DND-41 (cell line): ENCODE data around the gene TMEM259.

Experiments
- CTCF ChIP-seq: IDR thresholded peaks from 2 replicates; pipeline ENCODE4 v1.5.1; 2012; ENCODE audit warnings: borderline replicate concordance, low read length, moderate library complexity, mild to moderate bottlenecking; ENCODE audit not compliant: poor library complexity, severe bottlenecking; ENCODE audit errors: extremely low read depth
- EZH2 ChIP-seq: IDR thresholded peaks from 3 replicates; pipeline ENCODE4 v1.6.1; 2012; ENCODE audit warnings: borderline replicate concordance, low read depth, mild to moderate bottlenecking, moderate library complexity, low read length, inconsistent platforms; ENCODE audit not compliant: severe bottlenecking

- TF ChIP-seq CTCF (no peak), EZH2 (no peak)
Measured at GRCh38 chr19:980133-980998, 40.6 kb downstream of the TMEM259 start.
